ENCODE data around the gene ALDH18A1.

The ALDH18A1 gene

GRCh38 chr10:95574649-95575365, 81.7 kb downstream of the ALDH18A1 start:
- no peak for DNase-seq

GRCh38 chr10:95573964-95574604, 82.4 kb downstream of the ALDH18A1 start:
- DNase-seq, result no peak

GRCh38 chr10:95573527-95573926, 83.0 kb downstream of the ALDH18A1 start:
- DNase-seq, result no peak

GRCh38 chr10:95572131-95572820, 84.2 kb downstream of the ALDH18A1 start:
- no peak for DNase-seq

- no peak for DNase-seq
These were observed 85.1 kb downstream of the ALDH18A1 start for GRCh38 chr10:95571390-95571789.

GRCh38 chr10:95569368-95569767, 87.1 kb downstream of the ALDH18A1 start:
- DNase-seq, result no peak

GRCh38 chr10:95567903-95568630, 88.4 kb downstream of the ALDH18A1 start:
- no peak for DNase-seq

- DNase-seq, result no peak
These were observed 90.4 kb downstream of the ALDH18A1 start for GRCh38 chr10:95566136-95566535.

GRCh38 chr10:95565336-95565735, 91.2 kb downstream of the ALDH18A1 start:
- DNase-seq, result no peak

- no peak for DNase-seq
These were observed 92.2 kb downstream of the ALDH18A1 start for GRCh38 chr10:95564291-95564690.

- DNase-seq, result no peak
These were observed 94.1 kb downstream of the ALDH18A1 start for GRCh38 chr10:95562341-95562965.

GRCh38 chr10:95561864-95562177, 94.7 kb downstream of the ALDH18A1 start:
- no peak for DNase-seq

GRCh38 chr10:95561177-95561863, 95.2 kb downstream of the ALDH18A1 start, which contains the start of gene SORBS1:
Gene SORBS1 (minus strand): TSS chr10:95561371. CDS start chr10:95441135, 120,236 bp downstream.
- DNase-seq, result peak; percentile 53 to 87

GRCh38 chr10:95560278-95561176, 96.0 kb downstream of the ALDH18A1 start:
- no peak for DNase-seq

GRCh38 chr10:95559896-95560277, 96.6 kb downstream of the ALDH18A1 start:
- no peak for DNase-seq

- no peak for DNase-seq
These were observed 97.0 kb downstream of the ALDH18A1 start for GRCh38 chr10:95559471-95559870.

- DNase-seq, result no peak
These were observed 97.8 kb downstream of the ALDH18A1 start for GRCh38 chr10:95558593-95559320.

- no peak for DNase-seq
These were observed 99.3 kb downstream of the ALDH18A1 start for GRCh38 chr10:95556994-95557767.

Measured in SW 1271 (cell line).